ENCODE results near the gene GPR142. TPM values are rescaled to one million over a fixed set of nuclear protein-coding genes. Genes with fewer than 3 reads are reported as not detected.

Gene GPR142
- total RNA-seq, 1 donor = not detected

DNA sequence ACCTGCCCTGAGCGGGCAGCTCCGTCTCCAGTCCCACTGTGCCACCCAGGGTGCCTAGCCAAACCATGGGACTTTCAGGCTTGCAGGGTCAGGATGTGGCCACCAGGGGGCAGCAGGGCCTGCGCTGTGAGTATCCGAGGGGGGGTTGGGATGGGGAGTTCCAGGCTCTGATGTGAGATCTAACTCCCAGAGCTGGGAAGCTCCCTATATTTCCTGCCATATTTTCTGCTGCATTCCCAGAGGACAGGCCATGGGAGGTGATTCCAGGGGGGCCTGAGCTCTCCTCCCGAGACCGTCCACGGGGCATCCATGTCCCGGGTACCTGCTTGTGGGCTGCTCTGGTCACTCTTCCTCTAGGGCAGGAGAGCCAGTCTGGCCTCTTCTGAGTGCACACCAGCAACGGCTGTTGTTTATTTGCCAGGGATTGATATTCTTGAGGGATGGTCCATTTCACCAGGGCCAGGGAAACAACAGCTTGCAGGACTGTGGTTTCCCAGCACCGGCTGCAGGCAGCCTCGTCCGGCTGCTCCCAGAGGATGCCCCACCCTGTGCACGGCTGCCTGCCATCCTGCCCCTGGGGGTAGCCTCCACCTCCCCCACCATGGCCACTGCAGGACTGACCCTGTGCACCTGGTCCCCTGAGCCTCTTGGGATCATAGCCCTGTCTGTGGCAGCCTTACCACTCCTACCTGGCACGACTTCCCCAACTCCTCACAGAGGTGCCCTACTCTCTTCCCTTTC is 1.2 kb downstream of the GPR142 start:
- Histone ChIP-seq H3K36me3 (ENCODE audit: insufficient read depth, low read length) (no peaks in the 10 kb centered on the region), H3K4me1 (ENCODE audit: insufficient read depth, low read length) (no peaks in the 10 kb centered on the region), H3K4me3 (ENCODE audit: insufficient read depth, low read length) (no peak overlapping the region), H3K27ac (ENCODE audit: low read depth, low read length) (no peak overlapping the region), H2AFZ (ENCODE audit: low read length) (no peak overlapping the region), H3K27me3 (ENCODE audit: insufficient read depth, low read length) (no peaks in the 10 kb centered on the region), H4K20me1 (ENCODE audit: insufficient read depth, low read length) (no peaks in the 10 kb centered on the region), H3K79me2 (ENCODE audit: insufficient read depth, low read length) (no peaks in the 10 kb centered on the region), H3K4me2 (ENCODE audit: insufficient read depth, low read length) (no peak overlapping the region), H3K9me3 (ENCODE audit: low read depth, low read length) (no peaks in the 10 kb centered on the region)
- TF ChIP-seq, protein P1, sequence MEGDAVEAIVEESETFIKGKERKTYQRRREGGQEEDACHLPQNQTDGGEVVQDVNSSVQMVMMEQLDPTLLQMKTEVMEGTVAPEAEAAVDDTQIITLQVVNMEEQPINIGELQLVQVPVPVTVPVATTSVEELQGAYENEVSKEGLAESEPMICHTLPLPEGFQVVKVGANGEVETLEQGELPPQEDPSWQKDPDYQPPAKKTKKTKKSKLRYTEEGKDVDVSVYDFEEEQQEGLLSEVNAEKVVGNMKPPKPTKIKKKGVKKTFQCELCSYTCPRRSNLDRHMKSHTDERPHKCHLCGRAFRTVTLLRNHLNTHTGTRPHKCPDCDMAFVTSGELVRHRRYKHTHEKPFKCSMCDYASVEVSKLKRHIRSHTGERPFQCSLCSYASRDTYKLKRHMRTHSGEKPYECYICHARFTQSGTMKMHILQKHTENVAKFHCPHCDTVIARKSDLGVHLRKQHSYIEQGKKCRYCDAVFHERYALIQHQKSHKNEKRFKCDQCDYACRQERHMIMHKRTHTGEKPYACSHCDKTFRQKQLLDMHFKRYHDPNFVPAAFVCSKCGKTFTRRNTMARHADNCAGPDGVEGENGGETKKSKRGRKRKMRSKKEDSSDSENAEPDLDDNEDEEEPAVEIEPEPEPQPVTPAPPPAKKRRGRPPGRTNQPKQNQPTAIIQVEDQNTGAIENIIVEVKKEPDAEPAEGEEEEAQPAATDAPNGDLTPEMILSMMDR (IDR thresholded peaks at IDR 0.05; ENCODE audit: extremely low read depth, low read depth, low read length) = peak; percentile 87
- peak; percentile 99 for DNase-seq (ENCODE audit: insufficient read length, low spot score, missing footprints)

DNA sequence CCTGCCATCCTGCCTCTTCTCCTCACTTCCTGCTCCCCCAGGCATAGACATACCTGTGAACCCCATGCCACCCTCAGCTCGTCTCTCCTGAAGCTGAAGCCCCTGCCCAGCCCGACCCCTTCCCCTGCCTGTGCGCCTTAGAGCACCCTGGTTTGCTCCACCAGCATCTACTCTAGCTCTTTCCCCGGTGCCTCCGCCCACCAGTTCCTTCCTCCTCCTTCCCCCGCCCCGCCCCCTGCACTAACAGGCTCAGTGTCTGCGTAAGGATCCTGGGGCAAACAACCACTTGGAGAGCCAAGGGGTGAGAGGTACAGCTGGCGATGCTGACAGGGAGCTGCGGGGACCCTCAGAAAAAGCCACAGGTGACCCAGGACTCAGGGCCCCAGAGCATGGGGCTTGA is 1.9 kb downstream of the GPR142 start:
- H2AFZ ChIP-seq (ENCODE audit: low read length) = no peak overlapping the region
- H3K36me3 ChIP-seq (ENCODE audit: insufficient read depth, low read length) = no peaks in the 10 kb centered on the region
- no peaks in the 10 kb centered on the region for H3K4me1 ChIP-seq (ENCODE audit: insufficient read depth, low read length)
- peak; percentile 32 for DNase-seq (ENCODE audit: insufficient read length, low spot score, missing footprints)
- H4K20me1 ChIP-seq (ENCODE audit: insufficient read depth, low read length) = no peaks in the 10 kb centered on the region
- H3K79me2 ChIP-seq (ENCODE audit: insufficient read depth, low read length) = no peaks in the 10 kb centered on the region
- H3K4me2 ChIP-seq (ENCODE audit: insufficient read depth, low read length) = no peak overlapping the region
- TF ChIP-seq, protein P1 (IDR thresholded peaks at IDR 0.05; ENCODE audit: extremely low read depth, low read depth, low read length) = no peak
- no peaks in the 10 kb centered on the region for H3K9me3 ChIP-seq (ENCODE audit: low read depth, low read length)
- H3K4me3 ChIP-seq (ENCODE audit: insufficient read depth, low read length) = no peak overlapping the region
- H3K27me3 ChIP-seq (ENCODE audit: insufficient read depth, low read length) = no peaks in the 10 kb centered on the region
- H3K27ac ChIP-seq (ENCODE audit: low read depth, low read length) = no peak overlapping the region

- Histone ChIP-seq H3K36me3 (ENCODE audit: insufficient read depth, low read length) (no peaks in the 10 kb centered on the region), H3K27ac (ENCODE audit: low read depth, low read length) (no peak overlapping the region), H3K4me1 (ENCODE audit: insufficient read depth, low read length) (no peaks in the 10 kb centered on the region), H4K20me1 (ENCODE audit: insufficient read depth, low read length) (no peaks in the 10 kb centered on the region), H3K4me3 (ENCODE audit: insufficient read depth, low read length) (no peak overlapping the region), H2AFZ (ENCODE audit: low read length) (no peak overlapping the region), H3K9me3 (ENCODE audit: low read depth, low read length) (no peaks in the 10 kb centered on the region), H3K4me2 (ENCODE audit: insufficient read depth, low read length) (no peak overlapping the region), H3K79me2 (ENCODE audit: insufficient read depth, low read length) (no peaks in the 10 kb centered on the region), H3K27me3 (ENCODE audit: insufficient read depth, low read length) (no peaks in the 10 kb centered on the region)
- peak; percentile 77 for DNase-seq (ENCODE audit: insufficient read length, low spot score, missing footprints)
- TF ChIP-seq, protein P1 (IDR thresholded peaks at IDR 0.05; ENCODE audit: extremely low read depth, low read depth, low read length) = no peak
These were observed 2.6 kb downstream of the GPR142 start for GRCh38 chr17:74369665-74370490.

DNA sequence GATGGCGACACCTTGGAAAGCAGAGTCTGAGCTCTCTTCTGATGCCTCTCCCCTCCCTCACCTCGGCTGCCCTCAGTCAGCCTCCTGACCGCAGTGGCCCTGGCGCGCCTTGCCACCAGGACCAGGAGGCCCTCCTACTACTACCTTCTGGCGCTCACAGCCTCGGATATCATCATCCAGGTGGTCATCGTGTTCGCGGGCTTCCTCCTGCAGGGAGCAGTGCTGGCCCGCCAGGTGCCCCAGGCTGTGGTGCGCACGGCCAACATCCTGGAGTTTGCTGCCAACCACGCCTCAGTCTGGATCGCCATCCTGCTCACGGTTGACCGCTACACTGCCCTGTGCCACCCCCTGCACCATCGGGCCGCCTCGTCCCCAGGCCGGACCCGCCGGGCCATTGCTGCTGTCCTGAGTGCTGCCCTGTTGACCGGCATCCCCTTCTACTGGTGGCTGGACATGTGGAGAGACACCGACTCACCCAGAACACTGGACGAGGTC is 4.4 kb downstream of the GPR142 start:
- no peaks in the 10 kb centered on the region for H3K27me3 ChIP-seq (ENCODE audit: insufficient read depth, low read length)
- no peak overlapping the region for H2AFZ ChIP-seq (ENCODE audit: low read length)
- no peaks in the 10 kb centered on the region for H4K20me1 ChIP-seq (ENCODE audit: insufficient read depth, low read length)
- no peaks in the 10 kb centered on the region for H3K36me3 ChIP-seq (ENCODE audit: insufficient read depth, low read length)
- TF ChIP-seq, protein P1 (IDR thresholded peaks at IDR 0.05; ENCODE audit: extremely low read depth, low read depth, low read length) = no peak
- no peaks in the 10 kb centered on the region for H3K4me1 ChIP-seq (ENCODE audit: insufficient read depth, low read length)
- peak; percentile 82 for DNase-seq (ENCODE audit: insufficient read length, low spot score, missing footprints)
- H3K9me3 ChIP-seq (ENCODE audit: low read depth, low read length) = no peaks in the 10 kb centered on the region
- H3K4me2 ChIP-seq (ENCODE audit: insufficient read depth, low read length) = no peak overlapping the region
- no peaks in the 10 kb centered on the region for H3K79me2 ChIP-seq (ENCODE audit: insufficient read depth, low read length)
- no peak overlapping the region for H3K27ac ChIP-seq (ENCODE audit: low read depth, low read length)
- H3K4me3 ChIP-seq (ENCODE audit: insufficient read depth, low read length) = no peak overlapping the region

All from osteoblast (primary cell).